Mucosa of rectum (tissue), 2 donors: ENCODE measurements around the gene LYRM4.
"Not testable (repeated sequence)": the region's sequence is repeated elsewhere in the genome, so short reads cannot be mapped to it uniquely, and the experiment has no call there.

ENCODE experiments used
- H3K27ac ChIP-seq, 2 donors: one replicate each; pipeline ENCODE4 v1.7.0; 2013; ENCODE audit warnings: inconsistent platforms in 2 of 2, low read depth in 2 of 2, low read length in 2 of 2
- H3K27me3 ChIP-seq, 2 donors: one replicate each; pipeline ENCODE4 v1.7.0; 2013; ENCODE audit warnings: low read length in 2 of 2; ENCODE audit not compliant: control insufficient read depth in 2 of 2, insufficient read depth in 2 of 2
- H3K36me3 ChIP-seq, 2 donors: one replicate each; pipeline ENCODE4 v1.7.0; 2013; ENCODE audit warnings: low read length in 2 of 2; ENCODE audit not compliant: control insufficient read depth in 2 of 2, insufficient read depth in 2 of 2
- H3K4me1 ChIP-seq, 2 donors: one replicate each; pipeline ENCODE4 v1.7.0; 2013; ENCODE audit warnings: low read length in 2 of 2, mild to moderate bottlenecking in 1 of 2; ENCODE audit not compliant: control insufficient read depth in 2 of 2, insufficient read depth in 2 of 2
- H3K4me3 ChIP-seq, 2 donors: one replicate each; pipeline ENCODE4 v1.7.0; 2013; ENCODE audit warnings: low read length in 2 of 2
- H3K9ac ChIP-seq, 2 donors: one replicate each; pipeline ENCODE4 v1.7.0; 2013; ENCODE audit warnings: low read length in 2 of 2, low read depth in 1 of 2, mild to moderate bottlenecking in 1 of 2
- H3K9me3 ChIP-seq, 2 donors: one replicate each; pipeline ENCODE4 v1.7.0; 2013; ENCODE audit warnings: low read length in 2 of 2; ENCODE audit not compliant: control insufficient read depth in 2 of 2
- donor health status: healthy.
- donor health status: Normal muscosa, but diverticular disease.

The LYRM4 gene

GRCh38 chr6:5127106-5127687 lies 133.6 kb downstream of the LYRM4 start:
- H3K9me3 ChIP-seq = no peaks in the 10 kb centered on the region
- no peak overlapping the region for H3K4me3 ChIP-seq
- H3K27ac ChIP-seq = no peak overlapping the region
- no peaks in the 10 kb centered on the region for H3K4me1 ChIP-seq
- H3K36me3 ChIP-seq = no peaks in the 10 kb centered on the region
- H3K27me3 ChIP-seq = no peaks in the 10 kb centered on the region
- no peak overlapping the region for H3K9ac ChIP-seq

GRCh38 chr6:5126214-5126613 lies 134.5 kb downstream of the LYRM4 start:
- H3K36me3 ChIP-seq = no peaks in the 10 kb centered on the region
- H3K9me3 ChIP-seq = no peaks in the 10 kb centered on the region
- H3K9ac ChIP-seq = no peak overlapping the region
- H3K27ac ChIP-seq = no peak overlapping the region
- H3K4me3 ChIP-seq = no peak overlapping the region
- H3K27me3 ChIP-seq = no peaks in the 10 kb centered on the region
- no peaks in the 10 kb centered on the region for H3K4me1 ChIP-seq

GRCh38 chr6:5125152-5126006 lies 135.4 kb downstream of the LYRM4 start:
- no peaks in the 10 kb centered on the region for H3K27me3 ChIP-seq
- H3K4me1 ChIP-seq = no peaks in the 10 kb centered on the region
- H3K36me3 ChIP-seq = no peaks in the 10 kb centered on the region
- no peak overlapping the region for H3K27ac ChIP-seq
- H3K9me3 ChIP-seq = no peaks in the 10 kb centered on the region
- no peak overlapping the region for H3K4me3 ChIP-seq
- no peak overlapping the region for H3K9ac ChIP-seq

GRCh38 chr6:5124526-5124925 lies 136.2 kb downstream of the LYRM4 start:
- Histone ChIP-seq H3K9me3 (no peaks in the 10 kb centered on the region), H3K4me3 (no peak overlapping the region), H3K27me3 (no peaks in the 10 kb centered on the region), H3K4me1 (no peaks in the 10 kb centered on the region), H3K9ac (no peak overlapping the region), H3K36me3 (no peaks in the 10 kb centered on the region), H3K27ac (no peak overlapping the region)

GRCh38 chr6:5123296-5124143 lies 137.2 kb downstream of the LYRM4 start:
- no peaks in the 10 kb centered on the region for H3K27me3 ChIP-seq
- no peaks in the 10 kb centered on the region for H3K4me1 ChIP-seq
- no peak overlapping the region for H3K27ac ChIP-seq

GRCh38 chr6:5122504-5123112 lies 138.1 kb downstream of the LYRM4 start:
- H3K4me1 ChIP-seq = no peaks in the 10 kb centered on the region
- H3K36me3 ChIP-seq = no peaks in the 10 kb centered on the region
- H3K9ac ChIP-seq = no peak overlapping the region

More at GRCh38 chr6:5123296-5124143, 137.2 kb downstream of the LYRM4 start:
- Histone ChIP-seq H3K4me3 (no peak overlapping the region), H3K36me3 (no peaks in the 10 kb centered on the region), H3K9ac (no peak overlapping the region), H3K9me3 (no peaks in the 10 kb centered on the region)

GRCh38 chr6:5121956-5122355 lies 138.8 kb downstream of the LYRM4 start:
- H3K4me3 ChIP-seq = no peak overlapping the region
- H3K36me3 ChIP-seq = no peaks in the 10 kb centered on the region
- no peak overlapping the region for H3K27ac ChIP-seq
- H3K9ac ChIP-seq = no peak overlapping the region
- no peaks in the 10 kb centered on the region for H3K4me1 ChIP-seq
- H3K9me3 ChIP-seq = no peaks in the 10 kb centered on the region
- no peaks in the 10 kb centered on the region for H3K27me3 ChIP-seq

More at GRCh38 chr6:5122504-5123112, 138.1 kb downstream of the LYRM4 start:
- H3K9me3 ChIP-seq = no peaks in the 10 kb centered on the region
- H3K27me3 ChIP-seq = no peaks in the 10 kb centered on the region
- no peak overlapping the region for H3K27ac ChIP-seq
- H3K4me3 ChIP-seq = no peak overlapping the region

- Histone ChIP-seq H3K9me3 (no peaks in the 10 kb centered on the region), H3K27ac (no peak overlapping the region), H3K9ac (no peak overlapping the region), H3K4me3 (no peak overlapping the region), H3K36me3 (no peaks in the 10 kb centered on the region), H3K27me3 (no peaks in the 10 kb centered on the region), H3K4me1 (no peaks in the 10 kb centered on the region)
Measured at GRCh38 chr6:5121479-5121878, 139.3 kb downstream of the LYRM4 start.

- H3K36me3 ChIP-seq, H3K27ac ChIP-seq, H3K4me1 ChIP-seq, H3K4me3 ChIP-seq, H3K9ac ChIP-seq, H3K27me3 ChIP-seq, H3K9me3 ChIP-seq: not testable (repeated sequence)
Measured at GRCh38 chr6:5120543-5120942, 140.2 kb downstream of the LYRM4 start.
